HUES6 (cell line): Measurements from ENCODE around the gene SLC23A2.

Experiments used
- H3K27ac ChIP-seq: 2 replicates; pipeline ENCODE4 v1.7.0; 2013; ENCODE audit warnings: low read depth, mild to moderate bottlenecking, low read length, inconsistent platforms
- H3K27me3 ChIP-seq: 2 replicates; pipeline ENCODE4 v1.6.1; 2013; ENCODE audit warnings: low read length; ENCODE audit not compliant: control insufficient read depth, insufficient read depth
- H3K36me3 ChIP-seq: 2 replicates; pipeline ENCODE4 v1.6.1; 2013; ENCODE audit warnings: low read length; ENCODE audit not compliant: control insufficient read depth, insufficient read depth
- H3K4me1 ChIP-seq: 2 replicates; pipeline ENCODE4 v1.6.1; 2013; ENCODE audit warnings: low read length; ENCODE audit not compliant: control insufficient read depth, insufficient read depth
- H3K4me3 ChIP-seq: 2 replicates; pipeline ENCODE4 v1.5.1; 2013; ENCODE audit warnings: low read depth, low read length
- H3K9ac ChIP-seq: one replicate; pipeline ENCODE4 v1.6.1; 2013; ENCODE audit warnings: mild to moderate bottlenecking, low read length
- H3K9me3 ChIP-seq: 2 replicates; pipeline ENCODE4 v1.6.1; 2013; ENCODE audit warnings: low read depth, low read length; ENCODE audit not compliant: control insufficient read depth, insufficient read depth

The SLC23A2 gene

GRCh38 chr20:4947817-4948559 lies 53.3 kb downstream of the SLC23A2 start:
- Histone ChIP-seq H3K9ac (no peak overlapping the region), H3K9me3 (peaks cover 5% of the 10 kb centered on the region; the same call in 1 of the 2 replicates), H3K4me1 (peaks cover 6% of the 10 kb centered on the region; the same call in 1 of the 2 replicates), H3K27me3 (no peaks in the 10 kb centered on the region), H3K36me3 (no peaks in the 10 kb centered on the region), H3K4me3 (no peak overlapping the region), H3K27ac (no peak overlapping the region)

GRCh38 chr20:4946986-4947385 lies 54.3 kb downstream of the SLC23A2 start:
- Histone ChIP-seq H3K27me3 (no peaks in the 10 kb centered on the region), H3K9me3 (no peaks in the 10 kb centered on the region), H3K9ac (no peak overlapping the region), H3K4me1 (peaks cover 6% of the 10 kb centered on the region; the same call in 1 of the 2 replicates), H3K36me3 (no peaks in the 10 kb centered on the region), H3K4me3 (no peak overlapping the region), H3K27ac (no peak overlapping the region)

GRCh38 chr20:4946585-4946984 lies 54.7 kb downstream of the SLC23A2 start:
- Histone ChIP-seq H3K9ac (no peak overlapping the region), H3K36me3 (no peaks in the 10 kb centered on the region), H3K4me3 (no peak overlapping the region), H3K27ac (no peak overlapping the region), H3K27me3 (no peaks in the 10 kb centered on the region), H3K4me1 (peaks cover 6% of the 10 kb centered on the region; the same call in 1 of the 2 replicates), H3K9me3 (no peaks in the 10 kb centered on the region)

DNA sequence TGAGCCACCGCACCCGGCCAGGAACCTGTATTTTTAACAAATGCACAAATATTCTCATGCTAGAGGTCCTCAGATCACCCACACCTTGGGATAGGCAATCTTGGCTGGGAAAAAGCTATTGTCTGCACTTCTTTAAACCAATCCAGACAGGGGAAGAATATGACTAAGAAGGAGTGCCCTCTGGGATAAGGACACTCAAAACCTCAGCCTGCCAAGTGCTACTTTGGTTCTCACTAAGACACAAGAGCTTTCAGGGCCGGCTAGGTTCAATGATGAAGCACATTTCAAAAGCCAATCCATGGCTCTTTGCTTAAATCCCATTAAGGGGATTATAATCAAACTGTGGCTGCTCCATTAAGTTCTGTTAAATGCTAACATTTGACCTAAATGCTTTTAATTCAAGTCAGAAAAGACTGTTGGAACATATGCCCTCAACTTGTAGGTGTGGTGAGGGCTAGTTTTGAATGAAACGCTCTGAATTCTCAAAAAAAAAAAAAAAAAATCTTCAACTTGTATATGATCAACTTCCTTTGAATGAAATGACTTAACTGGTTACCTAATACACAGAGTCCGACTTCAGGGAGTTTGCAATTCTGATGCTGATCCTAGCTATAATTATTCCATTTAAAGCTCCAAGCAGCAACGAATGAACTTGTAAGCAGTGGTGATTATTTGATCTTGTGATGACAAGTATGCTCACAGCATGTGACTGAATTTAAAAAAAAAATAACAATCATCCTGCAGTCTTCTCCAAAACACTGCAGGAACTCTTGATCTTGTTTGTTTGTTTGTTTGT lies 56.6 kb downstream of the SLC23A2 start:
- Histone ChIP-seq H3K27me3 (no peaks in the 10 kb centered on the region), H3K4me3 (no peak overlapping the region), H3K36me3 (no peaks in the 10 kb centered on the region), H3K4me1 (peaks cover 5% of the 10 kb centered on the region; the same call in 1 of the 2 replicates), H3K9ac (no peak overlapping the region), H3K27ac (no peak overlapping the region), H3K9me3 (no peaks in the 10 kb centered on the region)

DNA sequence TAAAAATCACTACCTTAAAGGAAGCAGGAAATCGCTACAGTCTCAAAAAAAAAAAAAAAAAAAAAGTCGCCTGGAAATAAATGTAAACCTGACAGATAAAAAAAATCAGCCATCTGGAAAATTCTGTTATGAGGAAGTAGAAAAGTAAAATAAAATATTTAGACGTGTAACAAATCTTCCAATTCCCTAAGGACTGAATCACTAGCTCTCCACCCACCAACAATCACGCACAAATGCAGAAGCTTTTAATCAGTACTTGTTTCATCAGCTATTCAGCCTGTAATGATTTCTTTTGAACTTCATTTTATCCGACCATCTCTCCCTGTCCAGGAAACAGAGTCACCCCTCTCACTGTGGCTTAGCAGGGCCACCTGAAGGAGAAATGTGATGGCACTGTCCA lies 59.0 kb downstream of the SLC23A2 start:
- Histone ChIP-seq H3K27me3 (no peaks in the 10 kb centered on the region), H3K27ac (no peak overlapping the region), H3K9ac (no peak overlapping the region), H3K9me3 (no peaks in the 10 kb centered on the region), H3K4me3 (no peak overlapping the region), H3K36me3 (no peaks in the 10 kb centered on the region), H3K4me1 (peaks cover 6% of the 10 kb centered on the region; the same call in 1 of the 2 replicates)

GRCh38 chr20:4937407-4938319 lies 63.6 kb downstream of the SLC23A2 start:
- Histone ChIP-seq H3K4me1 (peaks cover 14% of the 10 kb centered on the region; the same call in 1 of the 2 replicates), H3K36me3 (no peaks in the 10 kb centered on the region), H3K4me3 (no peak overlapping the region), H3K9ac (no peak overlapping the region), H3K27me3 (no peaks in the 10 kb centered on the region), H3K9me3 (no peaks in the 10 kb centered on the region), H3K27ac (no peak overlapping the region)

GRCh38 chr20:4936851-4937406 lies 64.4 kb downstream of the SLC23A2 start:
- H3K4me3 ChIP-seq = no peak overlapping the region
- H3K9ac ChIP-seq = no peak overlapping the region
- H3K4me1 ChIP-seq = peaks cover 14% of the 10 kb centered on the region; the same call in 1 of the 2 replicates
- H3K27ac ChIP-seq = no peak overlapping the region
- no peaks in the 10 kb centered on the region for H3K36me3 ChIP-seq
- H3K27me3 ChIP-seq = no peaks in the 10 kb centered on the region
- no peaks in the 10 kb centered on the region for H3K9me3 ChIP-seq

GRCh38 chr20:4936392-4936850 lies 64.9 kb downstream of the SLC23A2 start:
- Histone ChIP-seq H3K9ac (no peak overlapping the region), H3K9me3 (no peaks in the 10 kb centered on the region), H3K27me3 (no peaks in the 10 kb centered on the region), H3K27ac (no peak overlapping the region), H3K4me3 (no peak overlapping the region), H3K36me3 (no peaks in the 10 kb centered on the region), H3K4me1 (peaks cover 14% of the 10 kb centered on the region; the same call in 1 of the 2 replicates)

DNA sequence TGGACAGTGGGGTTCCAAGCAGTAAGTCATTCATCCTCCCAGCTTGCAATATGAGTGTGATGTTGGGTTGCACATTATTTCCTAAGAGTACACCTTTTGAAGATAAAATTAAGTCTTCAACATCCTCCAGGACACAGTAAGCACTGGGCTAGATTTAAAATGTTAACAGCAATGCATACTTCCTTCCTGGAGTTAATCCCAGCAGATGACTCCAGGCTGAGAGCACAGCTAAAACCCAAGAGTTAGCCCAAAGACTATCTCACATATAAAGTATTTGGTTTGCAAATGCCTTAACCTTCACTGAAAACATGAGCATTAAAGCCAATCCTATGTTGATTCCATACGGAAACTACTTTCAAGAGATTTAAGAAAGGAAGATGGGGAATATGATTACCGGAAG lies 69.2 kb downstream of the SLC23A2 start:
- H3K36me3 ChIP-seq = no peaks in the 10 kb centered on the region
- no peaks in the 10 kb centered on the region for H3K27me3 ChIP-seq
- H3K27ac ChIP-seq = no peak overlapping the region
- H3K4me3 ChIP-seq = no peak overlapping the region
- no peak overlapping the region for H3K9ac ChIP-seq
- H3K4me1 ChIP-seq = peaks cover 9% of the 10 kb centered on the region; the same call in 1 of the 2 replicates
- H3K9me3 ChIP-seq = no peaks in the 10 kb centered on the region

- H3K4me1 ChIP-seq = peaks cover 5% of the 10 kb centered on the region; the same call in 1 of the 2 replicates
- H3K9ac ChIP-seq = no peak overlapping the region
- no peaks in the 10 kb centered on the region for H3K9me3 ChIP-seq
- H3K27ac ChIP-seq = no peak overlapping the region
- H3K4me3 ChIP-seq = no peak overlapping the region
- H3K36me3 ChIP-seq = no peaks in the 10 kb centered on the region
- no peaks in the 10 kb centered on the region for H3K27me3 ChIP-seq
These were observed 71.5 kb downstream of the SLC23A2 start for GRCh38 chr20:4929686-4930397.
